ENCODE data around the gene EPHA6. TPM values are rescaled to one million over a fixed set of nuclear protein-coding genes. Genes with fewer than 3 reads are reported as not detected.

EPHA6 gene
- total RNA-seq, 2 experiments from 2014 or later, result not detected

- ATAC-seq (ENCODE audit: poor library complexity), result no peak
- no peak overlapping the region for H3K4me3 Mint-ChIP-seq
- peaks cover 3% of the 10 kb centered on the region for H3K9me3 Mint-ChIP-seq
- no peak for DNase-seq
- TF ChIP-seq, protein P1, sequence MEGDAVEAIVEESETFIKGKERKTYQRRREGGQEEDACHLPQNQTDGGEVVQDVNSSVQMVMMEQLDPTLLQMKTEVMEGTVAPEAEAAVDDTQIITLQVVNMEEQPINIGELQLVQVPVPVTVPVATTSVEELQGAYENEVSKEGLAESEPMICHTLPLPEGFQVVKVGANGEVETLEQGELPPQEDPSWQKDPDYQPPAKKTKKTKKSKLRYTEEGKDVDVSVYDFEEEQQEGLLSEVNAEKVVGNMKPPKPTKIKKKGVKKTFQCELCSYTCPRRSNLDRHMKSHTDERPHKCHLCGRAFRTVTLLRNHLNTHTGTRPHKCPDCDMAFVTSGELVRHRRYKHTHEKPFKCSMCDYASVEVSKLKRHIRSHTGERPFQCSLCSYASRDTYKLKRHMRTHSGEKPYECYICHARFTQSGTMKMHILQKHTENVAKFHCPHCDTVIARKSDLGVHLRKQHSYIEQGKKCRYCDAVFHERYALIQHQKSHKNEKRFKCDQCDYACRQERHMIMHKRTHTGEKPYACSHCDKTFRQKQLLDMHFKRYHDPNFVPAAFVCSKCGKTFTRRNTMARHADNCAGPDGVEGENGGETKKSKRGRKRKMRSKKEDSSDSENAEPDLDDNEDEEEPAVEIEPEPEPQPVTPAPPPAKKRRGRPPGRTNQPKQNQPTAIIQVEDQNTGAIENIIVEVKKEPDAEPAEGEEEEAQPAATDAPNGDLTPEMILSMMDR (IDR thresholded peaks at IDR 0.05), result no peak
- H3K36me3 Mint-ChIP-seq (ENCODE audit: low read depth), result no peaks in the 10 kb centered on the region
- no peaks in the 10 kb centered on the region for H3K4me1 ChIP-seq (ENCODE audit: insufficient read depth, low read length)
- POLR2A ChIA-PET, result no interaction called here
- H3K27ac ChIP-seq (ENCODE audit: low read depth in 1 of 2, low read length in 2 of 2), result no peak overlapping the region
- no peak overlapping the region for H3K4me3 ChIP-seq (ENCODE audit: low read length)
- no peaks in the 10 kb centered on the region for H3K27me3 Mint-ChIP-seq
- H3K9me3 ChIP-seq (ENCODE audit: control insufficient read depth in 1 of 2, insufficient read depth in 1 of 2, low read length in 2 of 2), result peaks cover 0 to 4% of the 10 kb centered on the region in 2 experiments
- no peaks in the 10 kb centered on the region for H3K4me1 Mint-ChIP-seq (ENCODE audit: low read depth)
- CTCF ChIA-PET, result no interaction called here
- H3K36me3 ChIP-seq (ENCODE audit: insufficient read depth, low read length), result no peaks in the 10 kb centered on the region
- H3K27ac Mint-ChIP-seq, result no peak overlapping the region
- no peaks in the 10 kb centered on the region for H3K27me3 ChIP-seq (ENCODE audit: control insufficient read depth in 1 of 2, insufficient read depth in 2 of 2, low read length in 2 of 2)
- intact Hi-C loops (cut with DNase I, micrococcal nuclease), result no loop called here
Observed at GRCh38 chr3:97228966-97229365, 414.6 kb downstream of the EPHA6 start.

- no peaks in the 10 kb centered on the region for H3K36me3 Mint-ChIP-seq (ENCODE audit: low read depth)
- Histone ChIP-seq H3K27me3 (ENCODE audit: control insufficient read depth in 1 of 2, insufficient read depth in 2 of 2, low read length in 2 of 2) (no peaks in the 10 kb centered on the region), H3K4me3 (ENCODE audit: low read length) (no peak overlapping the region), H3K4me1 (ENCODE audit: insufficient read depth, low read length) (no peaks in the 10 kb centered on the region), H3K9me3 (ENCODE audit: control insufficient read depth in 1 of 2, insufficient read depth in 1 of 2, low read length in 2 of 2) (peaks cover 0 to 4% of the 10 kb centered on the region in 2 experiments), H3K27ac (ENCODE audit: low read depth in 1 of 2, low read length in 2 of 2) (no peak overlapping the region), H3K36me3 (ENCODE audit: insufficient read depth, low read length) (no peaks in the 10 kb centered on the region)
- TF ChIP-seq, protein P1 (IDR thresholded peaks at IDR 0.05), result no peak
- peaks cover 3% of the 10 kb centered on the region for H3K9me3 Mint-ChIP-seq
- H3K4me3 Mint-ChIP-seq, result no peak overlapping the region
- ATAC-seq (ENCODE audit: poor library complexity), result no peak
- no peaks in the 10 kb centered on the region for H3K27me3 Mint-ChIP-seq
- no peaks in the 10 kb centered on the region for H3K4me1 Mint-ChIP-seq (ENCODE audit: low read depth)
- no peak overlapping the region for H3K27ac Mint-ChIP-seq
- CTCF ChIA-PET, result no interaction called here
- no peak for DNase-seq
- intact Hi-C loops (cut with DNase I, micrococcal nuclease), result no loop called here
- POLR2A ChIA-PET, result no interaction called here
Observed at GRCh38 chr3:97230486-97230885, 416.1 kb downstream of the EPHA6 start.

GRCh38 chr3:97232393-97233034 is 418.1 kb downstream of the EPHA6 start:
- no peak for ATAC-seq (ENCODE audit: poor library complexity)
- Mint-ChIP-seq H3K36me3 (ENCODE audit: low read depth) (no peaks in the 10 kb centered on the region), H3K4me3 (no peak overlapping the region), H3K4me1 (ENCODE audit: low read depth) (no peaks in the 10 kb centered on the region), H3K27me3 (no peaks in the 10 kb centered on the region), H3K27ac (no peak overlapping the region), H3K9me3 (peaks cover 3% of the 10 kb centered on the region)
- ChIA-PET CTCF (no interaction called here), POLR2A (no interaction called here)
- no peaks in the 10 kb centered on the region for H3K36me3 ChIP-seq (ENCODE audit: insufficient read depth, low read length)
- TF ChIP-seq, protein P1 (IDR thresholded peaks at IDR 0.05), result no peak
- H3K4me1 ChIP-seq (ENCODE audit: insufficient read depth, low read length), result no peaks in the 10 kb centered on the region
- DNase-seq, result no peak
- H3K27me3 ChIP-seq (ENCODE audit: control insufficient read depth in 1 of 2, insufficient read depth in 2 of 2, low read length in 2 of 2), result no peaks in the 10 kb centered on the region
- intact Hi-C loops (cut with DNase I, micrococcal nuclease), result no loop called here
- no peaks in the 10 kb centered on the region for H3K9me3 ChIP-seq (ENCODE audit: control insufficient read depth in 1 of 2, insufficient read depth in 1 of 2, low read length in 2 of 2)
- no peak overlapping the region for H3K4me3 ChIP-seq (ENCODE audit: low read length)
- H3K27ac ChIP-seq (ENCODE audit: low read depth in 1 of 2, low read length in 2 of 2), result no peak overlapping the region
